Activated CD4-positive, alpha-beta T cell treated with anti-CD3 and anti-CD28 coated beads, Interleukin-2, amount 10 ng/mL, durations not matched to agents 24 days and 14 days (primary cell): ENCODE results near the gene ZNF786. TPM values are rescaled to one million over a fixed set of nuclear protein-coding genes. Genes with fewer than 3 reads are reported as not detected.
"Not testable (repeated sequence)": the region's sequence is repeated elsewhere in the genome, so short reads cannot be mapped to it uniquely, and the experiment has no call there.

Experiments used
- DNase-seq: peaks from one replicate; pipeline ENCODE4 v3.0.0; 2022
- H3K27ac Mint-ChIP-seq: one replicate; pipeline ENCODE4 v1.8.0; 2022; ENCODE audit warnings: mild to moderate bottlenecking, mixed read lengths
- H3K27me3 Mint-ChIP-seq: one replicate; pipeline ENCODE4 v1.8.0; 2022; ENCODE audit warnings: mixed read lengths
- H3K36me3 Mint-ChIP-seq: one replicate; pipeline ENCODE4 v1.8.0; 2022; ENCODE audit warnings: low read depth, mild to moderate bottlenecking, mixed read lengths
- H3K4me1 Mint-ChIP-seq: one replicate; pipeline ENCODE4 v1.8.0; 2021; ENCODE audit warnings: mixed read lengths
- H3K4me3 Mint-ChIP-seq: one replicate; pipeline ENCODE4 v1.8.0; 2022; ENCODE audit warnings: mild to moderate bottlenecking, moderate library complexity, mixed read lengths
- H3K9me3 Mint-ChIP-seq: one replicate; pipeline ENCODE4 v1.8.0; 2021; ENCODE audit warnings: mixed read lengths
- intact Hi-C: fragments of 100-400 bp; cut with micrococcal nuclease; formaldehyde crosslinking; loops from one replicate; pipeline ENCODE4 v1.15.1; 2023
- total RNA-seq: library from RNA; stranded (reverse); gene quantifications from 2 replicates; pipeline ENCODE4 v1.2.3, GENCODE V29; 2022

The ZNF786 gene
- total RNA-seq, 1 donor from 2014 or later, result 10.2 TPM

GRCh38 chr7:149071641-149072437 lies 18.7 kb downstream of the ZNF786 start:
- peaks cover 3% of the 10 kb centered on the region for H3K4me1 Mint-ChIP-seq
- intact Hi-C loops, result no loop called here
- H3K36me3 Mint-ChIP-seq, result peaks cover 29% of the 10 kb centered on the region

DNA sequence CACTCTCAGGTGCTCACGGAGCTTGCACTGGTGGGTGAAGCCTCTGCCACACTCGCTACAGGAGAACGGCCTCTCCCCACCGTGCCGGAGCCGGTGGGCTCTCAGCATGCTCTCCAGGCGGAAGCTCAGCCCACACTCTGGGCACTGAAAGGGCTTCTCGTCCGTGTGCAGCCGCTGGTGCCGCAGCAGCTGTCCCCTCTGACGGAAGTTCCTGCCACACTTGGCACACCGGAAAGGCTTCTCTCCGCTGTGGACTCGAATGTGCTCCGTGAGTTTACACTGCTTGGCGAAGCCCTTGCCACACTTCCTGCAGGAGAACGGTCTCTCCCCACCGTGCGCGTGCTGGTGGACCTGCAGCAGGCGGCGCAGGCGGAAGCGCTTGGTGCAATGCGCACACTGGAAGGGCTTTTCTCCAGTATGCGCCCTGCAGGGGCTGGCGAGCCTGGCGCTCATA lies 19.3 kb downstream of the ZNF786 start:
- no peak overlapping the region for H3K4me3 Mint-ChIP-seq
- no peak for DNase-seq
- H3K9me3 Mint-ChIP-seq, result no peaks in the 10 kb centered on the region
- peaks cover 3% of the 10 kb centered on the region for H3K4me1 Mint-ChIP-seq
- intact Hi-C loops, result no loop called here
- H3K27ac Mint-ChIP-seq, result no peak overlapping the region
- H3K27me3 Mint-ChIP-seq, result no peaks in the 10 kb centered on the region
- H3K36me3 Mint-ChIP-seq, result peaks cover 27% of the 10 kb centered on the region

More at GRCh38 chr7:149071641-149072437, 18.7 kb downstream of the ZNF786 start:
- Mint-ChIP-seq H3K9me3 (no peaks in the 10 kb centered on the region), H3K27ac (peak overlapping the region; percentile 56), H3K27me3 (no peaks in the 10 kb centered on the region), H3K4me3 (peak overlapping the region; percentile 61)
- DNase-seq, result peak; percentile 86

- H3K9me3 Mint-ChIP-seq, result no peaks in the 10 kb centered on the region
- H3K4me3 Mint-ChIP-seq, result no peak overlapping the region
- DNase-seq, result no peak
- H3K27me3 Mint-ChIP-seq, result no peaks in the 10 kb centered on the region
- H3K4me1 Mint-ChIP-seq, result peaks cover 4% of the 10 kb centered on the region
- intact Hi-C loops, result no loop called here
- H3K36me3 Mint-ChIP-seq, result peaks cover 28% of the 10 kb centered on the region
- no peak overlapping the region for H3K27ac Mint-ChIP-seq
Measured at GRCh38 chr7:149070372-149071125, 20.0 kb downstream of the ZNF786 start.

DNA sequence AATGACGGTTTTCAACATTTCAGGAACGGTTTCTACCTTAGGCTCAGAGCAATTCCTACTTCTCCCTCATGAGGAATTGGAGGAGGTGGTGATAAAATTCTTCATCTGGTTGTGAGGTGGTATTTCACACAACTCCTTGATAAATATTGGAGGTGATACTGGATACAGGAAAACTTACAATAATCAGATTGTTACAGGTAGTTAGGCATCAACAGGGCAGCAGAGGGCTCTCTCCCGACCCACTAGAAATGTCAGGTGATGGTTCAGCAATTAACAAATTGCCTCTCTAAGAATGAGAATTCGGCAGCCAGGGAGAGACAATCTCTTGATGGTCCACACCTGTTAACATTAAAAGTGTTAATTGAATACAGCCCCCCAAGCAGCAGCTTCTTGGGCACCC lies 22.6 kb downstream of the ZNF786 start:
- intact Hi-C loops, result loop anchor here (2.0 to 5.0 kb wide), 2 partner anchors 59 to 81 kb away; partner anchors contain the start of gene ZNF425
- no peak for DNase-seq
- Mint-ChIP-seq H3K4me1 (peaks cover 9% of the 10 kb centered on the region), H3K9me3 (no peaks in the 10 kb centered on the region), H3K27me3 (no peaks in the 10 kb centered on the region), H3K36me3 (peaks cover 21% of the 10 kb centered on the region), H3K4me3 (no peak overlapping the region), H3K27ac (no peak overlapping the region)

DNA sequence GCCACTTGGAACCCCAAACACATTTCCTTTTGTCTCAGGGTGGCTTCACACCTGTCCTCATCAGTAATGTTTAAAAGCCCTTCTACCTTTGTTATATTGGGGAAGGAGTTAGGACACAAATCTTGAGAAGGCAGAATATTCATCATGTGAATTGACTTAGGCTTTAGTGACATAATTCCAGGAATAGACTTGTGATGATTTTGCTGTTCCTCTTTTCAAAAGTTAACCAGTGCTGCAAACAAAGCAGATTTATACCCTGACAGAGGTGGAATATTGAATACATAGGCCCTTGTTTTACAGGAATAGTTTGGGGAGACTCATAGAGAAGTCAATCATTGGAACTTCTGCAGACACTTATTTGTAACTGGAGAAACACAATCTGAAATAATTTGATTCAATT lies 27.0 kb downstream of the ZNF786 start:
- H3K9me3 Mint-ChIP-seq, result no peaks in the 10 kb centered on the region
- no peak overlapping the region for H3K27ac Mint-ChIP-seq
- intact Hi-C loops, result no loop called here
- no peaks in the 10 kb centered on the region for H3K27me3 Mint-ChIP-seq
- H3K4me1 Mint-ChIP-seq, result peaks cover 9% of the 10 kb centered on the region
- peaks cover 7% of the 10 kb centered on the region for H3K36me3 Mint-ChIP-seq
- no peak overlapping the region for H3K4me3 Mint-ChIP-seq
- DNase-seq, result no peak

DNA sequence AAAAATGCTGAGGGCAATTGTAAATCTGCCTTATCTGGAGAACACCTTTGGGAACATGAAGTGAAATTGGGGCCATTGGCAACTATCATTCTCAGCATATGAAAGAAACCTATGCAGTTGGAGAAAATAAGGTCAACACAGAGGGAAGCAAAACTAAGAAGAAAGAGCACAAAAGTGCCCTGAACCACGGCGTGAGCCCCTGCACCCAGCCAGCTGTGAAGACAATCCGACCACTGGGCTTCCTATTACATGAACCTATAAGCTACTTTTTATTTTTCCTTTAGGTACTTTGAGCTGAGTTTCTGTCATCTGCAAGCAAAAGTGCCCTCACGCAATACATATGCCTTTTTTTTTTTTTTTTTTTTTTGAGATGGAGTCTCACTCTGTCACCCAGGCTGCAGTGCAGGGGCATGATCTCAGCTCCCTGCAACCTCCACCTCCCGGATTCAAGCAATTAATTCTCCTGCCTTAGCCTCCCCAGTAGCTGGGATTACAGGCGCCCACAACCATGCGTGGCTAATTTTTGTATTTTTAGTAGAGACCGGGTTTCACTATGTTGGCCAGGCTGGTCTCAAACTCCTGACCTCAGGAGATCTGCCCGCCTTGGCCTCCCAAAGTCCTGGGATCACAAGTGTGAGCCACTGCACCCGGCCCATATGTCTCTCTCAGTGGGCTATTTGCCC lies 28.2 kb downstream of the ZNF786 start:
- H3K9me3 Mint-ChIP-seq, H3K4me1 Mint-ChIP-seq, H3K4me3 Mint-ChIP-seq, H3K27me3 Mint-ChIP-seq, H3K36me3 Mint-ChIP-seq, H3K27ac Mint-ChIP-seq, intact Hi-C loops, DNase-seq: not testable (repeated sequence)

- Mint-ChIP-seq H3K9me3 (no peaks in the 10 kb centered on the region), H3K4me3 (no peak overlapping the region), H3K4me1 (peaks cover 5% of the 10 kb centered on the region), H3K27ac (no peak overlapping the region), H3K36me3 (no peaks in the 10 kb centered on the region), H3K27me3 (no peaks in the 10 kb centered on the region)
- DNase-seq, result no peak
- intact Hi-C loops, result no loop called here
Measured at GRCh38 chr7:149060156-149060555, 30.4 kb downstream of the ZNF786 start.

DNA sequence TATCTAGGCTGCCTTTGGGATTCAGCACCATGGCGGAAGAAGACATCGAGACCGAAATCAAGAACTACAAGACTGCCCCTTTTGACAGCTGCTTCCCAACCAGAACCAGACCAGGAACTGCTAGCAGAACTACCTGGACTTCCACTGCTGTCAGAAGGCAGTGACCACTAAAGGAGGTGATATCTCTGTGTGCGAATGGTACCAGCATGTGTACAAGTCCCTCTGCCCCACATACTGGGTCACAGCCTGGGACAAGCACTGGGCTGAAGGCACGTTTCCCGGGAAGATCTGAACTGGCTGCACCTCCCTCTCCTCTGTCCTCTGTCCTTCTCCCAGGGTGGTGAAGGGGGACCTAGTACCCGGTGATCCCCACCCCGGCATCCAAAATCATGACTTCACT lies 36.6 kb downstream of the ZNF786 start:
- H3K27ac Mint-ChIP-seq, result no peak overlapping the region
- no peak overlapping the region for H3K4me3 Mint-ChIP-seq
- H3K9me3 Mint-ChIP-seq, result no peaks in the 10 kb centered on the region
- no peaks in the 10 kb centered on the region for H3K27me3 Mint-ChIP-seq
- H3K36me3 Mint-ChIP-seq, result no peaks in the 10 kb centered on the region
- peaks cover 2% of the 10 kb centered on the region for H3K4me1 Mint-ChIP-seq
- intact Hi-C loops, result no loop called here
- no peak for DNase-seq

DNA sequence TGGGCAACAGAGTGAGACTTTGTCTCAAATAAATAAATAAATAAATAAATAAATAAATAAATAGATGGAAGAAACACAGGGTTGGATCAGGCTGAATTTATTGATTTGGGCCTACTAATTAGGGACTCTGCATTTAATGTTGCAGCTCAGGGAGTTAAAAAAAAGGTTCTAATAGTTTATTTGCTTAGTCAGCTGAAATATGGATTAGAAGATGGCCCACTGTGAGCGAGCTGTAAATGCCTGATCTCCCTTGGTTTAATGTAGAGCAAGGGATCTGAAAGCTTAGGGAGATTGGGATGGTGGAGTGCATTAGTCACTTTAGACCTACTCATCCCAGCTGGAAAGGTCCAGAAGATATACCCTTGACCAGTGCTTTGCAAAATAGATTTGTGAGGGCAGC lies 37.1 kb downstream of the ZNF786 start:
- DNase-seq, result no peak
- Mint-ChIP-seq H3K9me3 (no peaks in the 10 kb centered on the region), H3K27ac (no peak overlapping the region), H3K4me3 (no peak overlapping the region), H3K27me3 (no peaks in the 10 kb centered on the region), H3K4me1 (peaks cover 2% of the 10 kb centered on the region), H3K36me3 (no peaks in the 10 kb centered on the region)
- intact Hi-C loops, result no loop called here

- no peak overlapping the region for H3K4me3 Mint-ChIP-seq
- peaks cover 2% of the 10 kb centered on the region for H3K4me1 Mint-ChIP-seq
- no peak overlapping the region for H3K27ac Mint-ChIP-seq
- H3K27me3 Mint-ChIP-seq, result no peaks in the 10 kb centered on the region
- H3K36me3 Mint-ChIP-seq, result no peaks in the 10 kb centered on the region
- DNase-seq, result no peak
- H3K9me3 Mint-ChIP-seq, result no peaks in the 10 kb centered on the region
- intact Hi-C loops, result no loop called here
Measured at GRCh38 chr7:149050941-149051340, 39.6 kb downstream of the ZNF786 start.

DNA sequence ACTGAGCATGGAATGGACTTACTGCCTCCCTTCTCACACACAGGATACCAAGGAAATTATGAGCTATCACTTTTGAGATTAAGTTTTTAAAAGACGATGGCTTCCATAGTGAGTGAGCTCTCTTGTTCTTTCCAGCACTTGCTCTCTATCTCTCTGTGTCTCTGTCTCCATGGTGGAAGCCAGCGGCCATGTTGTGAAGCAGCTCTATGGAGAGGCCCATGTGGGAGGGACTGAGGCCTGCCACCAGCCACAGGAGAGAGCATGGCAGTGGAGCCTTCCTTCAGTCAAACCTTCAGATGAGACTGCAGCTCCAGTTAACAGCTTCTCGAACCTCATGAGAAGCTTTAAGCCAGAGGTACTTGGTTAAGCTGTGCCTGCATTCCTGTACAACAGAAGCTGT lies 41.7 kb downstream of the ZNF786 start:
- intact Hi-C loops, result no loop called here
- Mint-ChIP-seq H3K4me1 (peaks cover 2% of the 10 kb centered on the region), H3K27me3 (peaks cover 2% of the 10 kb centered on the region), H3K9me3 (no peaks in the 10 kb centered on the region), H3K36me3 (no peaks in the 10 kb centered on the region), H3K4me3 (no peak overlapping the region), H3K27ac (no peak overlapping the region)
- no peak for DNase-seq

GRCh38 chr7:149046416-149046815 lies 44.1 kb downstream of the ZNF786 start:
- intact Hi-C loops, result no loop called here
- peaks cover 2% of the 10 kb centered on the region for H3K27me3 Mint-ChIP-seq
- H3K27ac Mint-ChIP-seq, result no peak overlapping the region
- peaks cover 2% of the 10 kb centered on the region for H3K4me1 Mint-ChIP-seq
- no peak overlapping the region for H3K4me3 Mint-ChIP-seq
- DNase-seq, result no peak
- no peaks in the 10 kb centered on the region for H3K9me3 Mint-ChIP-seq
- H3K36me3 Mint-ChIP-seq, result no peaks in the 10 kb centered on the region

DNA sequence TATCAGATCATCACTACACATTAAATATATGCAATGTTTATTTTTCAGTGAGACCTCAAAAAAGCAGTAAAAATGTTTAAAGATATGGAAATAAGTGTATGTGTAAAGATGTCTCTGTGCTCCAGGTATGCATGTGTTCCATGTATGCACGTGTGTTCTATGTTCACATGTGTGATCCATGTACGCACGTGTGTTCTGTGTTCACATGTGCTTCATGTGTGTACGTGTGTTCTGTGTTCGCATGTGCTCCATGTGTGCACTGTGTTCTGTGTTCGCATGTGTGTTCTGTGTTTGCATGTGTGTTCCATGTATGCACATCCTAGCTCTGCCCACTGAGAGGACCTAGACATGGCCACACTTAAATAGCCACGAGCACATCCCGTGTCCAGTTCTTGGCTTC lies 46.6 kb downstream of the ZNF786 start:
- Mint-ChIP-seq H3K27me3 (peaks cover 2% of the 10 kb centered on the region), H3K27ac (no peak overlapping the region), H3K4me1 (no peaks in the 10 kb centered on the region), H3K4me3 (no peak overlapping the region), H3K9me3 (no peaks in the 10 kb centered on the region), H3K36me3 (no peaks in the 10 kb centered on the region)
- intact Hi-C loops, result no loop called here
- DNase-seq, result no peak

DNA sequence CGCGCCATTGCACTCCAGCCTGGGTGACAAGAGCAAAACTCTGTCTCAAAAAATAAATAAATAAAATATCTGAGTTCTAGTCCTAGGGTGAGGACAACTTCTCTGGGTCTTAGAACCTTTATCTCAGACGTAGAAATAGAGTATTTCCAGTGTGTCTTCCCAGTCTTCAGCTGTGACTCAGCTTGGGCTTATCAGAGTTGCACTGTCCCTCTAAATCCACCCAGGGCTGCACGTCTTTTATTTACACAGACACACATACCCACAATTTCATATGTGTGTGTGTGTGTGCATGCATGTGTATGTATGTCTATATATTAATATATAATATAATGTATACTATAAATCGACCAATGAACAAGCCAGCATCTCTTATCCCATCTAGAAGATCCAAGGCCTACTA lies 49.2 kb downstream of the ZNF786 start:
- H3K27me3 Mint-ChIP-seq, result peaks cover 2% of the 10 kb centered on the region
- peaks cover 7% of the 10 kb centered on the region for H3K9me3 Mint-ChIP-seq
- H3K4me1 Mint-ChIP-seq, result no peaks in the 10 kb centered on the region
- no peak for DNase-seq
- H3K4me3 Mint-ChIP-seq, result no peak overlapping the region
- intact Hi-C loops, result no loop called here
- H3K36me3 Mint-ChIP-seq, result peaks cover 2% of the 10 kb centered on the region
- no peak overlapping the region for H3K27ac Mint-ChIP-seq
